ENCODE results near the gene BCLAF3. TPM values are rescaled to one million over a fixed set of nuclear protein-coding genes. Genes with fewer than 3 reads are reported as not detected.

BCLAF3 gene
- total and polyA plus RNA-seq, 2 of the 13 experiments (the other 11 are each of a cell fraction or from before 2014, with no cell fraction given), result 1.5 to 2.7 TPM

GRCh38 chrX:19991350-19991718 is 473 bp upstream of the BCLAF3 start:
- intact Hi-C loops (cut with micrococcal nuclease; ENCODE audit: unreplicated experiment) (loop anchor here (1.0 to 5.0 kb wide), 2 partner anchors 76 to 86 kb away; no protein-coding TSS in a partner anchor), in situ Hi-C loops (cut with HindIII; ENCODE audit: extremely low pct_ligation_motif_present, low pct_unique_long_range_greater_than_20kb) (loop anchor here (10.0 kb wide), 1 partner anchor 87 kb away; no protein-coding TSS in a partner anchor)
- ChIA-PET CTCF (ENCODE audit: low intra/inter-chr PET ratio, low total read pairs) (interaction anchor here (1.3 to 2.0 kb wide), 2 partner anchors 76 to 87 kb away, joined by 4 to 6 read pairs; no protein-coding TSS in a partner anchor), POLR2A (no interaction called here)
- Histone ChIP-seq H3K4me2 (ENCODE audit: low read depth, low read length) (peak overlapping the region; percentile 78), H3K27ac (ENCODE audit: extremely low read length, insufficient read depth, low read length) (no peak overlapping the region), H4K20me1 (ENCODE audit: insufficient read depth, low read length) (no peaks in the 10 kb centered on the region), H2AFZ (ENCODE audit: low read length) (peak overlapping the region; percentile 91), H3K4me1 (ENCODE audit: insufficient read depth, low read length) (peaks cover 13% of the 10 kb centered on the region; the same call in 1 of the 2 replicates), H3K27me3 (ENCODE audit: control insufficient read depth in 1 of 2, insufficient read depth in 2 of 2, low read length in 2 of 2) (no peaks in the 10 kb centered on the region), H3K4me3 (replicated peaks in 1 of 3; ENCODE audit: insufficient read depth in 1 of 3, low read depth in 2 of 3, low read length in 3 of 3) (peak overlapping the region; percentile 44 to 63 (median 45)), H3K36me3 (replicated peaks in 1 of 2; ENCODE audit: control insufficient read depth in 1 of 2, insufficient read depth in 2 of 2, low read length in 2 of 2) (no peaks in the 10 kb centered on the region), H3K79me2 (ENCODE audit: insufficient read depth, low read length) (no peaks in the 10 kb centered on the region), H3K9ac (ENCODE audit: insufficient read depth, low read depth, low read length) (peak overlapping the region; percentile 49; the same call in 1 of the 2 replicates), H3K9me3 (ENCODE audit: low read length) (no peaks in the 10 kb centered on the region)
- ATAC-seq, result peak; percentile 17
- TF ChIP-seq KAT8 (CRISPR knock-in tag; IDR thresholded peaks at IDR 0.05), result 0 out of 2 replicates have a peak, but pooled peaks have one; percentile 9
- TF ChIP-seq ZNF138 (CRISPR knock-in tag; IDR thresholded peaks at IDR 0.05; ENCODE audit: low read depth), result no peak
- TF ChIP-seq ZFY (CRISPR knock-in tag; IDR thresholded peaks at IDR 0.05), result peak; percentile 12; the same call in 1 of the 2 replicates
- TF ChIP-seq ATF3 (CRISPR knock-in tag; IDR thresholded peaks at IDR 0.05), result no peak
- TF ChIP-seq ZNF510 (CRISPR knock-in tag; IDR thresholded peaks at IDR 0.05; ENCODE audit: low read depth), result no peak
- TF ChIP-seq, protein P1, sequence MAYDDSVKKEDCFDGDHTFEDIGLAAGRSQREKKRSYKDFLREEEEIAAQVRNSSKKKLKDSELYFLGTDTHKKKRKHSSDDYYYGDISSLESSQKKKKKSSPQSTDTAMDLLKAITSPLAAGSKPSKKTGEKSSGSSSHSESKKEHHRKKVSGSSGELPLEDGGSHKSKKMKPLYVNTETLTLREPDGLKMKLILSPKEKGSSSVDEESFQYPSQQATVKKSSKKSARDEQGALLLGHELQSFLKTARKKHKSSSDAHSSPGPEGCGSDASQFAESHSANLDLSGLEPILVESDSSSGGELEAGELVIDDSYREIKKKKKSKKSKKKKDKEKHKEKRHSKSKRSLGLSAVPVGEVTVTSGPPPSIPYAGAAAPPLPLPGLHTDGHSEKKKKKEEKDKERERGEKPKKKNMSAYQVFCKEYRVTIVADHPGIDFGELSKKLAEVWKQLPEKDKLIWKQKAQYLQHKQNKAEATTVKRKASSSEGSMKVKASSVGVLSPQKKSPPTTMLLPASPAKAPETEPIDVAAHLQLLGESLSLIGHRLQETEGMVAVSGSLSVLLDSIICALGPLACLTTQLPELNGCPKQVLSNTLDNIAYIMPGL (CRISPR knock-in tag; IDR thresholded peaks at IDR 0.05; ENCODE audit: borderline replicate concordance in 1 of 2, low read depth in 1 of 2), result 0 out of 4 replicates have a peak, but pooled peaks of 1 of the 2 experiments have one; percentile 3
- TF ChIP-seq POLR2AphosphoS5 (IDR thresholded peaks at IDR 0.05; ENCODE audit: low read depth, low read length), result peak; percentile 41; the same call in 1 of the 2 replicates
- 0 out of 4 replicates have a peak, but pooled peaks of 1 of the 2 experiments have one; percentile 24 for TF ChIP-seq POLR2A (IDR thresholded peaks at IDR 0.05; ENCODE audit: insufficient read depth in 1 of 2, low read depth in 2 of 2, low read length in 2 of 2)
- FAIRE-seq, result no peak
- BruUV-seq (replicated peaks), result no TSS peak
- no peak for DNase-seq (ENCODE audit: low spot score)
- 15% methylated on average over 6 of the region's 6 CpGs for WGBS (ENCODE audit: low lambda C conversion rate)
